Fibroblast of pulmonary artery (primary cell): ENCODE measurements around the gene HOXA4.

Experiments
- DNase-seq: peaks from one replicate; pipeline ENCODE4 v3.0.0-alpha.2; 2010; ENCODE audit warnings: low read depth
- H3K4me3 ChIP-seq: replicated peaks from 2 replicates; pipeline ENCODE4 v1.5.1; 2011; ENCODE audit warnings: low read depth, mild to moderate bottlenecking, control low read depth, low read length, moderate library complexity
- CTCF ChIP-seq: IDR thresholded peaks from 2 replicates; pipeline ENCODE4 v1.5.1; 2011; ENCODE audit warnings: mild to moderate bottlenecking, control low read depth, low read length, inconsistent platforms; ENCODE audit errors: missing control alignments

The HOXA4 gene

GRCh38 chr7:27107391-27108381, 22.9 kb downstream of the HOXA4 start:
- no peak for DNase-seq
- H3K4me3 ChIP-seq, result no peak overlapping the region
- TF ChIP-seq CTCF, result no peak

- TF ChIP-seq CTCF, result no peak
- no peak for DNase-seq
- no peak overlapping the region for H3K4me3 ChIP-seq
Observed at GRCh38 chr7:27106901-27107240, 23.7 kb downstream of the HOXA4 start.

- no peak overlapping the region for H3K4me3 ChIP-seq
- DNase-seq, result no peak
- no peak for TF ChIP-seq CTCF
Observed at GRCh38 chr7:27106181-27106900, 24.2 kb downstream of the HOXA4 start.

GRCh38 chr7:27105301-27106031, 25.1 kb downstream of the HOXA4 start:
- no peak for TF ChIP-seq CTCF
- H3K4me3 ChIP-seq, result no peak overlapping the region
- DNase-seq, result no peak

GRCh38 chr7:27104341-27105058, 26.1 kb downstream of the HOXA4 start:
- no peak overlapping the region for H3K4me3 ChIP-seq
- no peak for TF ChIP-seq CTCF
- DNase-seq, result no peak

GRCh38 chr7:27103489-27104226, 26.9 kb downstream of the HOXA4 start:
- TF ChIP-seq CTCF, result no peak
- no peak for DNase-seq
- no peak overlapping the region for H3K4me3 ChIP-seq
